DOHH2 (cell line): ENCODE results near the gene PDRG1.

Source experiments
- EZH2phosphoT487 ChIP-seq: fragments of 200-600 bp; sonication (generic); IDR thresholded peaks from 2 replicates; pipeline ENCODE4 v1.6.1; 2017; ENCODE audit warnings: borderline replicate concordance, mild to moderate bottlenecking, antibody characterized with exemption, low read length, moderate library complexity, mixed read lengths
- TF ChIP-seq, protein P1 (sequence below): fragments of 200-600 bp; sonication (generic); IDR thresholded peaks from one replicate; pipeline ENCODE4 v1.5.1; 2014; ENCODE audit warnings: antibody characterized with exemption, mild to moderate bottlenecking, low read depth, low read length; ENCODE audit not compliant: poor library complexity, severe bottlenecking

DNA sequence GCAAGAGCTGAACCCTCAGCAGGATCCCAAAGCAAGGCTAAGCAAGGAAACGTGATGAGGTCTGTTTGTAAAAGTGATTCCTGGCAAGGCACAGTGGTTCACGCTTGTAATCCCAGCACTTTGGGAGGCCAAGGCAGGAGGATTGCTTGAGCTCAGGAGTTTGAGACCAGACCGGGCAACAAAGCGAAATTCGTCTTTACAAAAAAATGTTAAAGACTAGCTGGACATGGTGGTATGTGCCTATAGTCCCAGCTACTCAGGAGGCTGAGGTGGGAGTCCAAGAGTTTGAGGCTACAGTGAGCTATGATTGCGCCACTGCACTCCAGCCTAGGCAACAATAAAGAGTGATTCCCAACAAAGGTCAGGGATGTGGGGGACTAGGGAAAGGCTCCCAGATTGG is 12.0 kb upstream of the PDRG1 start:
- TF ChIP-seq, protein P1, sequence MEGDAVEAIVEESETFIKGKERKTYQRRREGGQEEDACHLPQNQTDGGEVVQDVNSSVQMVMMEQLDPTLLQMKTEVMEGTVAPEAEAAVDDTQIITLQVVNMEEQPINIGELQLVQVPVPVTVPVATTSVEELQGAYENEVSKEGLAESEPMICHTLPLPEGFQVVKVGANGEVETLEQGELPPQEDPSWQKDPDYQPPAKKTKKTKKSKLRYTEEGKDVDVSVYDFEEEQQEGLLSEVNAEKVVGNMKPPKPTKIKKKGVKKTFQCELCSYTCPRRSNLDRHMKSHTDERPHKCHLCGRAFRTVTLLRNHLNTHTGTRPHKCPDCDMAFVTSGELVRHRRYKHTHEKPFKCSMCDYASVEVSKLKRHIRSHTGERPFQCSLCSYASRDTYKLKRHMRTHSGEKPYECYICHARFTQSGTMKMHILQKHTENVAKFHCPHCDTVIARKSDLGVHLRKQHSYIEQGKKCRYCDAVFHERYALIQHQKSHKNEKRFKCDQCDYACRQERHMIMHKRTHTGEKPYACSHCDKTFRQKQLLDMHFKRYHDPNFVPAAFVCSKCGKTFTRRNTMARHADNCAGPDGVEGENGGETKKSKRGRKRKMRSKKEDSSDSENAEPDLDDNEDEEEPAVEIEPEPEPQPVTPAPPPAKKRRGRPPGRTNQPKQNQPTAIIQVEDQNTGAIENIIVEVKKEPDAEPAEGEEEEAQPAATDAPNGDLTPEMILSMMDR = no peak
- TF ChIP-seq EZH2phosphoT487 = no peak
